GM19452 (cell line): ENCODE results near the gene TSPAN5.
"Not testable (repeated sequence)": the region's sequence is repeated elsewhere in the genome, so short reads cannot be mapped to it uniquely, and the experiment has no call there.

ENCODE experiments used
- ATAC-seq: cut with Tn5 transposase; IDR thresholded peaks from one replicate; pipeline ENCODE4 v1.9.1; 2021; ENCODE audit not compliant: unreplicated experiment

TSPAN5 gene

GRCh38 chr4:98469771-98470170 lies 188.6 kb downstream of the TSPAN5 start:
- no peak for ATAC-seq

DNA sequence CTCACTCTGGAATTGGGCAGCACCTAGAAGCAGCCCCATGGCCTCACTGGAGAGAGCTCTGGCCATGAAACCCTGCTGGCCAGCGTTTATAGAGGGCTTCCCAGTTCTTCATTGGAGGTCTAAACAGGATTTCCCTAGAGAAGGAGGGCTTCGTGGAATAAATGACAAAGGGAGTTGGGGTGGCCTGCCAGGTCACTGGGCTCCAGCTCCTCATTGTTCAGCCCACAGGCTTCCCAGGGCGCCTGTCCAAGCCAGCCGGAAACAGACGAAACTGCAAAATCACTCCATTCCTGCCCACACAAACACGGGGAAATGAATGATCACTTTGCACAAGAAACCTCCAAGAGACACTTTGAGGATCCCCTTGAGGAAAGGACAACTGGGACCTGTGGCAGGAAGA lies 189.7 kb downstream of the TSPAN5 start:
- ATAC-seq, result no peak

- ATAC-seq, result peak; percentile 93
Observed at GRCh38 chr4:98467627-98468072, 190.8 kb downstream of the TSPAN5 start.

GRCh38 chr4:98466868-98467599 lies 191.4 kb downstream of the TSPAN5 start:
- ATAC-seq, result peak; percentile 14

DNA sequence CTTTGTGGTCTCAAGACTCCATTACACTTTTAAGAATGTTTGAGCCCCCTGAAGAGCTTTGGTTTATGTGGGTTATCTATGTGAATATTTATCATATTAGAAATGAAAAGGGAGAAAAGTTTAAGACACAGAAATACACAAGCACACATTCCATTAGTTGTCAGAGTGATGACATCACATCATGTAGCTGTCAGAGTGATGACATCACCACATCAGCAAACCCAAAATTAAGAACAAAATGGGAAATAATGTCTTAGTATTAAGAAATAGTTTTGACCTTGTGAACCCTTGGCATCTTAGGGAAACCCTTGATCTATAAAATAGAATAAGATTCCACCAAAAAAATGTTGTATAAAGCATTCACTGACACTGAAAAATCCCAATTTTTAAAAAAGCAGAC lies 195.9 kb downstream of the TSPAN5 start:
- ATAC-seq, result no peak

DNA sequence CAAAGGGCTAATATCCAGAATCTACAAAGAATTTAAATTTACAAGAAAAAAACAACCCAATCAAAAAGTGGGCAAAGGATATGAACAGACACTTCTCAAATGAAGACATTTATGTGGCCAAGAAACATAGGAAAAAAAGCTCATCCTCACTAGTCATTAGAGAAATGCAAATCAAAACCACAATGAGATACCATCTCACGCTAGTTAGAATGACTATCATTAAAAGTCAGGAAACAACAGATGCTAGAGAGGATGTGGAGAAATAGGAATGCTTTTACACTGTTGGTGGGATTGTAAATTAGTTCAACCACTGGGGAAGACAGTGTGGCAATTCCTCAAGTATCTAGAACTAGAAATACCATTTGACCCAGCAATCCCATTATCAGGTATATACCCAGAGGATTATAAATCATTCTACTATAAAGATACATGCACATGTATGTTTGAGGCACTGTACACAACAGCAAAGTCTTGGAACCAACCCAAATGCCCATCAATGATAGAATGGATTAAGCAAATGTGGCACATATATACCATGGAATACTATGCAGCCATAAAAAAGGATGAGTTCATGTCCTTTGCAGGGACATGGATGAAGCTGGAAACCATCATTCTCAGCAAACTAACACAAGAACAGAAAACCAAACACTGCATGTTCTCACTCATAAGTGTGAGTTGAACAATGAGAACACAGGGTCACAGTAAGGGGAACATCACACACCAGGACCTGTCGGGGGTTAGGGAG lies 197.1 kb downstream of the TSPAN5 start:
- ATAC-seq, result not testable (repeated sequence)

DNA sequence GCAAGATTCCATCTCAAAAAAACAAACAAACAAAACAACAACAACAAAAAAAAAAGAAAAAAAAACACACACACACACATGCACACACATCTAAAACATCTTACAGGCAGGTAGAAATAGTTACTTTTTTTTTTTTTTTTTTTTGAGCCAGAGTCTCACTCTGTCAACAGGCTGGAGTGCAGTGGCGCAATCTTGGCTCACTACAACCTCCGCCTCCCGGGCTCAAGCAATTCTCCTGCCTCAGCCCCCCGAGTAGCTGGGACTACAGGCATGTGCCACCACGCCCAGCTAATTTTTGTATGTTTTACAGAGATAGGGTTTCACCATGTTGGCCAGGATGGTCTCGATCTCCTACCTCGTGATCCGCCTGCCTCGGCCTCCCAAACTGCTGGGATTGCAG lies 201.0 kb downstream of the TSPAN5 start:
- not testable (repeated sequence) for ATAC-seq

GRCh38 chr4:98452091-98452490 lies 206.3 kb downstream of the TSPAN5 start:
- no peak for ATAC-seq

GRCh38 chr4:98448908-98449307 lies 209.5 kb downstream of the TSPAN5 start:
- peak; percentile 26 for ATAC-seq

DNA sequence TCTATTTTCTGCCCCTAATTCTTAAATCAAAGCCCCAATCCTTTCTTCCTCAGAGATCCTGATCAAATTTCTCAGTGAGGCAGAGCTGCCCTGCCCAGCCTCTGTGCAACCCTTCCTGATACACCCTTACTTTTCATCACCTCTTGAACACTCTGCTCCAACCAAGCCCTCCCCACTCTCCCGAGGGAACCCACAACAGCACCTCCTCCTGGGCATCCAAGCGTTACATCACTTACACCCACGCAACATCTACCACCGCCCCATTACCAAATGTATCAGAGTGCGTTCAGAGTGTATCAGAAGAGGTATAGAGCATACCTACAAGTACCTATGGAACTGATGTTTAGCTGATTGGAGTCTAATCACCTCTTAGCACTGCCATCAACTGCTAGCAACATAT lies 210.8 kb downstream of the TSPAN5 start:
- no peak for ATAC-seq

GRCh38 chr4:98446499-98447375 lies 211.7 kb downstream of the TSPAN5 start:
- peak; percentile 69 for ATAC-seq

DNA sequence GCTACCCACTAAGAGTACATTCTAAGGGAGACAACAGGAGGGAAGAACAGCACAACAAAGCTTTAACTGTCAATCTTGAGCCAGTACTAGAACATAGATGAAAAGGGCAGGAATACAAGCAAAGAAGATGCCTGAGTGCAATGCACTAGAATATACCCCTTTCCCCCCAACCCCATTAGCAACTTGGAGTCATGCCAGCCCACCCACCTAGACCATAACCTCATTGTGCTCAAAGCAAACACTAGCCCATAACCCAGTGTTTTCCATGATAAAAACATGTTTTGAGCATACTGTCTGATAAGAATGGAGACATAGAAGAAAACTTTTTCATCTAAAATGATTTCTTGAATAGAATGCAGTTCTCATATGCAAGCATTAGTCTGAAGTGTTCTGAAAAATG lies 214.0 kb downstream of the TSPAN5 start:
- ATAC-seq, result no peak

DNA sequence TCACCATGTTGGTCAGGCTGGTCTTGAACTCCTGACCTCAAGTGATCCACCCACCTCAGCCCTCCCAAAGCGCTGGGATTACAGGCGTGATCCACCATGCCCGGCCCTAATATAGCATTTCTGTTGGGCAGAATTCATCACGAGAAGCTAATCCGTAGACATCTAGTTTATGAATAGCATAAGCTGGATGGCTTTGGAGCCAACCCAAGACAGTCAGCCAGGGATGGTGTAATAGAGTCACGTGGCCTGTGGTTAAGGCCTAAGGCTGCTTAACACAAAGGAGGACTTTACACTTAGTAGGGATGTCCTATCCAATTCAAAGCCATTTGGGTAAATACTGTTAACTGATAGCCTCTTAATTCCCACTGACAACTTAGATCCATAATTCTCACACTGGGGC lies 223.6 kb downstream of the TSPAN5 start:
- no peak for ATAC-seq

- ATAC-seq, result no peak
Observed at GRCh38 chr4:98433691-98434090, 224.7 kb downstream of the TSPAN5 start.

DNA sequence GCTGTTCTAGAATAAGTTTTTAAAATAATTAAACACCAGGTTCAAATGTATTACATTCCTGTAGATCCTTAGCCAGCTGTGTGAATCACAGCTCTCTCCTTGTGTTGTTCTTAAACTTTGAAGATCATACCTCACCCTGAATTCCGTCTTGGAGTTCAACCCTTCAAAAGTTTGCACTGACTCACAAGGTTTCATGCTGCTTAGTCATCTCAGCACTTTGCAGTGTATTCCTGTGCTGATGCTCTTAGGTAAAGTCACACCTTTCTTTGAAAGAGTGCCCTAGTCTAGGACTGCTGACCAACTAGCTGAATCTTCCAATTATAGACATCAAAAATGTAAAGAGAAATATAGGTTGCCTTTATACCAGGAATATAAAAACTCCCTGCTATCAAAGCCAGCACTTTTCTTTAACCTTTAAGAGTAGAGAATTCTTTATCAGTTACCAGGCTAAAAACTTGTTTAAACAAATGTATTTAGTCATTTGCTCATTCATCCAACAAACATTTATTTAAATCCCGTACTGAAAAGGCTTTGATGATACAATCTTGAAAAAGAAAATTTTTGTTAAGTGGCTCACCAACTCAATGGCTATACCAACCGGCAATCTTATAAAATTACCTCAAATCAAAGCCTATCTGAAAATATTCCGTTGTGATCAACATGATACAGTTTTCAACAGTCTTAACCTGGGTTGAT lies 227.6 kb downstream of the TSPAN5 start:
- no peak for ATAC-seq

DNA sequence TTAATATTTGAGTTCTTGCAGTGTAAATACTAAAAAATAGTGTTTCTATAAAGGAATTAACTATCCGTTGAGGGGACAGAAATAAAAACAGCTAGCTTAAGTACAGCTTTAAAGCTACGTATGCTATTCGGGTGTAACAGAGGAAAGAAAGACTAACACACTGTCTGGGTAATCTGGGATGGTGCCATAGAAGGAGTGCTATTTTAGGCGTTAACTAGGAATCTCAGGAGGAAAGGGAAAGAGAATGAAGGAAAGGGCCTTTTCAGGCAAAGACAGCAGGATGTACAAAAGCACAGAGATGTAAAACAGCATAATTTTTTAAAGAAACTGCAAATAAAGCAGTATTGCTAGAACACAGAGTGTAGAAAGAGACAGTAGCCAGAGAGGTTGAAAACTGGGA lies 235.4 kb downstream of the TSPAN5 start:
- ATAC-seq, result no peak

DNA sequence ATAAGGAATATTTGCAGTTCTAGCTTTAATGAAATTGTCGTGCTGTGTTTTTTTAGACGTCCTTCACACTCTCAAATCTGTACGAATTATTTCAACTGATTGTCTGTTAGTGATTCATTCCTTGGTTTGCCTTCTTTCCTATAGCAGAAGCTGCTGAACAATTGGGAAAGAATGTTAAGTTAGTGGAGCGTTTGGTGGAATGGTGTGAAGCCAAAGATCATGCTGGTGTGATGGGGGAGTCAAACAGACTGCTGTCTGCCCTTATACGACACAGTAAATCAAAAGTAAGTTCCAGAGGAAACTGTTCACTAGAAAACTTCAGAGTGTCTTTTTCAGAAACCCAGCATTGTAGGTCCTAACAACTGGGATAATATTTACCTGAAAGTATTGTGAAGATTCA lies 237.3 kb downstream of the TSPAN5 start:
- no peak for ATAC-seq
